Measurements from ENCODE around the gene STARD9.
"Not testable (repeated sequence)": the region's sequence is repeated elsewhere in the genome, so short reads cannot be mapped to it uniquely, and the experiment has no call there.

The STARD9 gene

DNA sequence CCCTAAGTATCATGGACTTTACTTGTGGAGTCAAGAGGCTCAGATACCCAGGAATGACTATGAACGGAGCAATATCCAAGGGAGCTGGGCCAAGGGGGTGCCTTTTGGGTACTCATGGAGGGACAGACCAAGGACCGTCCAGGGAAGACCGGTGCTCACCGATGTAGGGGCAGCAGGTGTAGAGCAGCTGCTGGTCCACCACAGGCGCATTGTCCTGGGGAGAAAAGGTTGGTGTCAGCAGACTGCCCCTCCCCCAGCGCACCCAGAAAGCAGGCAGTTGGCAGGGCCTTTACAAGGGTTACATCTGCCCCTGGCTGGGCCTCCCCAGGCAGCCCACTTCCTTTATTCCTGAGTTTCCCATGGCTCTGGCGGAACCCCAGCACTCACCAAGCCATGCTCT, 154.0 kb downstream of the STARD9 start:
- DNase-seq (ENCODE audit: low spot score): no peak

DNA sequence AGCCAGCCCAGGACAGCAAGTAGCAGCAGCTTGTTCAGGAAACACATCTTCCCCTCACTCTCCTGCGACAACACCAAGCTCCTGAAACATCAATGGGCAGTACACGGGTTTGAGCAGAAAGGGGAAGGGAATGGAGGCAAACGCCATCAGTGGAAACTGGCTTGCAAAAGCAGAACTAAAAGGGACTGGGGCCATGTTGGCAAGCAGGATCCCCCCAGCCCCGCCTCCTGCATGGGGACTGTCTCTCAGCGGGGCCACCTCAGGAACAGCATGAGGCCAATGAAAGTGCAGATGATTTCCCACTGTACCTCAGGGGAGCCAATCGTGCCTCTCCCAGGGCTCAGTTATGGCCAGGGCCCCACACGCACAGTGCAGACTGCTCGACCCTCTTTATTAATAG, 154.7 kb downstream of the STARD9 start:
- no peak for DNase-seq (ENCODE audit: low spot score)

DNA sequence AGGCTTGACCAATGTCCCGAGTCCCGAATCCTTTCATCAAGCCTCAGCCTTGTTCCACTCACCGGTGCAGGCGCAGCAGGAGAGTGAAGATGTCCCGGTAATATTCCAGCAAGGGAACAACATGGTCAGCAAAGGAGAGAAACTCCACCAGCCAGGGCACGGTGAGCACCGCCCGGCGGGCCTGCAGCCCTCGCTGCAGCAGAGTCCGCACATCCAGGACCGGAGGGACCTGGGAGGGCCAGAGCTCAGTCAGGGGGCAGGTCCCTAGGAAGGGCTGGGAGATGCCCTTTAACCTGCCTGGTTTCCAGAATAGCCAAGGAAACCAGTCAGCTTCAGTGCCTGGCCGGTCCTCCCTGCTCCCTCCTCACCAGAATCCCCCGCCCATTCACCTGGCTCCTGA, 155.1 kb downstream of the STARD9 start:
- DNase-seq (ENCODE audit: low spot score): no peak

DNA sequence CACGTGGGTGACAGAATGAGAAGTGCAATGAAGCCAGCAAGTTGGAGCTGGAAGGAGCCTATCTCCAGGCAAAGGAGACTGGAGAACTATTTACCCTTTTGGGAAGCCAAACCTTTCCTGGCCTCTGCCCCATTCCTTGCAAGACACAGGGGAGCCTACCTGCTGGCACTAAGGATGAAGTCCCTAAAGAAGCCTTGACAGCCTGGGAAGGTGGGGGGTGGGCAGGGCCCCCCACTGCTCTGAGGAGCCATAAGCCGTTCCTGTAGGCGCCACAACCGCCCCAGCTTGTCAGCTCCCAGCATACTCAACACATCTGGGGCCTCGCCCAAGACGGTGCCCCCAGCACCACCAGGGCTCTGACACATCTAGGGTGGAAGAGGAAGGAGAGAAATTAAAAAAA, 156.1 kb downstream of the STARD9 start:
- DNase-seq (ENCODE audit: low spot score): no peak

DNA sequence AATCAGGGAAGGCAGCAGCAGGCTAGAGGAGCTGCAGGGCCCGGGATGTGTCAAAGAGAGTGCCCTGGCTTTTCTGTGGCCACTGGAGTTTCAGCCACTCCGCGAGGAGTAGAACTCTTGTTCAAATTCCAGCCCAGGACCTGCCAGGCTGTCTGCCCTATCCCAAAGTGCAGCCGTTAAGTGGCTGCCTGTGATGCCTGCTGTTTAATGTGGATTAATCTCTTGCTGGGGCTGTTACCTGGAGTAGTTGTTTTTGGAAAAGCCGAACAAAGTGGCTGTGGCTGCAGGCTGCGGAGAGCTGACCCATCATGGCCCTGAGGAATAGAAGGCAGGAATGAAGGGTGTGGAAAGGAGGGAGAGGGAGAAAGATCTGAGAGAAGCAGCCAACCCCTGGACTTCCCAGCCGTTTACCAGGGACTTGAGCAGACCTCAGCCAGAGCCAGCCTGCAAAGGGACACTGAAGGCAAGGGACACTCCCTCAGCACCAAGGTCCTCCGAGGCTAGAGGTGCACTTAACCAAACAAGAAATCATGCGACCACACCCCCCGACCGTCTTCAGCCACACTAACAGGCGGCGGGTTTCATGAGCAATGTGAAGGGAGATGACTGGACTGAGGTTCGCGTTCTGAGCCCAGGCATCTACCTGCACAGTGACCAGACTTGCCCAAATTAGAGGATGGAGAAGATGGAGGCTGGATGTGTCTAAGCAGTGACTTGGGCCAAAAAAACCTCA, 156.9 kb downstream of the STARD9 start:
- DNase-seq (ENCODE audit: low spot score): no peak

DNA sequence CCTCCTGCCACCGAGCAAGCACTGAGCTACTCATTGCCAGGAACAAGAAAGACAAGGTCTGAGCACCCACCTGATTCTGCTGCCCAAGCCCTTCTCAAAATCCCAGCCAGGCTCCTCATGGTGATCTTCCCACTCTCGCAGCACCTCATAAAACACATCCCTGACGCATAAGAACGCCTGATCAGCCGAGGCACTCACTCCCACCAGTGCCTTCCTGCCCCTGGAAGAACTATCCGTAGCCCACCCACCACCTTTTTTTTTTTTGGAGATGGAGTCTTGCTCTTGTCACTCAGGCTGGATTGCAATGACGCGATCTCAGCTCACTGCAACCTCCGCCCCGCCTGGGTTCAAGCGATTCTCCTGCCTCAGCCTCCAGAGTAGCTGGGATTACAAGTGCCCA, 157.6 kb downstream of the STARD9 start:
- DNase-seq (ENCODE audit: low spot score): no peak

DNA sequence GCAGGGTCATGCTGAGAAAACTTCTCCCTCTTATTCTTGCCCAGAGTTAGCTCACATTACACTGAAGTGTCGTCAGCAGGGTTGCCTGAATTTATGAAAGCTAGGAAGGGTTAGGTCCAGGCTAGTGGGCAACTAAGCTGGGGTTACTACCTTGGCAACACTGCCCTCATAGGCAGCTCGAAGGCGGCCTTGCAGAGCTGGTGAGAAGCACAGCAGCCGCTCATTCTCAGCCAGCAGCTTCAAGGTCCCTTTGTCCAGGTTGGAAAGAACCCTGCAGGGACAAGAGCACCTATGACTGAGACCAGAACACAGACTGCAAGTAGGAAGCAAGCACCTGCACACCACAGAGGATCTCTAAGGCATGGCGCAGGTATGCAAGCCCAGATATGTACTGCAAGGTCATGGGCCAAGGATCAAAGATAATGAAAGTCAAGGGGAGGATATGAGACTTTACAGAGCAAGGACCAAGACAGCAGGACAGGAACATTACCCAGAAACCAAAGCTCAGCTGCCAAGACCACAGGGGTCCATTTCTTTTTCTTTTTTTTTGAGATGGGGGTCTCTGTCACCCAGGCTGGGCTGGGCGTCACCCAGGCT, 158.8 kb downstream of the STARD9 start:
- no peak for DNase-seq (ENCODE audit: low spot score)

DNA sequence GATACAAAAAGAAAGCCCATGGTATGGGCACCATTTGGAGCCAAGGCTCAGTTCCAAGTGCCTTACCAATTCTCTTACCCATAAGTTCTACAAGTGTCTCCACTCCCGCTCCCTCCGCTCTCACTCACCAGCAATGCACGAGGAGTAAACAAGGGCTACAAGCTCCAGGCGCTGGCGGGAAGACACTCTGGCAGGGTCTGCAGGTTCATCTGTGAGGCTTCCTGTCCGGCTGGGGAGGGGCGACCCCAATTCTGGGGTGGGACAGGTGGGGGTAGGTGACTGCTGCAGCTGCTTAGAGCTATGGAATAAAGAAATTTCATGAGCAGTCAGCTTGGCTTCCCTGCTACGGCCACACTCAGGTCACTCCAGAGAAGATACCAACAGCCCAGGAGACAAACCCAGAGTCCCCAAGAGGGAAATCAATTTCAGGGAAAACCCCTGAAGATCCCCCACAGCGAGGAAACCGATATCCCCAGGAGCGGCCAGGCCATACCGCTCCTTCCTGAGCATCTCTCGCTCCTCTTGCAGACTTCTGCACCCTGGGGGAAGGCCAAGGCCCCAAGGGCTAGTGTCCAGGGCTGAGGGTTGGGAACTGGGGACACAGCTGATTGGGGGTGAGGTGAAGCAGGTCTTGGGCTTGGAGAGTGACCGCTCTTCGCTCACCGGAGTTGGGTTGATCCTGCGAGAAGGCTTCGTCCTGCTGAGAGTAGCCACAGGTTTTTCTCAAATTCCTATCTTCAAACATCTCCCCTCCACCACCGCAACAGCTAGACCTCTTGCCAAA, 160.2 kb downstream of the STARD9 start:
- no peak for DNase-seq (ENCODE audit: low spot score)

DNA sequence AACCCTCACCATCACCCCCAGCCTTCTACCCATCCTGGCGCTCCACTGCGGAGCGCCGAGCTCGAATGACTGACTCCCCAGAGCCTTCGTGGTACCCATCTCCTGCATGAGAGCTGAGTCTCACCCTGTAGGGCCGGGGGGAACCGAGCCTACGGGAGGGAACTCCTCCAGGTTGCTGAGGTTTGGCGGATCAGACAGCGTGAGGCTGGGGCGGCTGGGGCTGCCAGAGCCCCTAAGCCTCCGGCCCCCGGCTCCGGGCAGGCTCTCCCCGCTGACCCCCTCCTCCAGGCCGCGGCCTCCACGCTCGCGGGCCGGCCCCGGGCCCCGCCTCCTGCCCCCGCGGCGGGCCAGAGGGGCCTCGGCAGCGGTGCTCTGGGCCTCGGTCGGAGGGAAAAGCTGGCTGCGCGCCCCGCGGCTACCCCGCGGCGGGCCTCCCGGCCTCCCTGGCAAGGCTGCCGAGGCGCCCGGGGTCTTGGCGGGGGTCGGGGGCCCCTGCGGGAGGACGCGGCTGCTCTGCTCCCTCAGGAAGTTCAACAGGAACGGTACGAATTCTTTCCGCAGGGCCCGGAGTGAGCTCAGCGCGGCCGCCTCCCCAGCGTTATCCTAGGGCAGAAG, 160.9 kb downstream of the STARD9 start:
- DNase-seq (ENCODE audit: low spot score): no peak

DNA sequence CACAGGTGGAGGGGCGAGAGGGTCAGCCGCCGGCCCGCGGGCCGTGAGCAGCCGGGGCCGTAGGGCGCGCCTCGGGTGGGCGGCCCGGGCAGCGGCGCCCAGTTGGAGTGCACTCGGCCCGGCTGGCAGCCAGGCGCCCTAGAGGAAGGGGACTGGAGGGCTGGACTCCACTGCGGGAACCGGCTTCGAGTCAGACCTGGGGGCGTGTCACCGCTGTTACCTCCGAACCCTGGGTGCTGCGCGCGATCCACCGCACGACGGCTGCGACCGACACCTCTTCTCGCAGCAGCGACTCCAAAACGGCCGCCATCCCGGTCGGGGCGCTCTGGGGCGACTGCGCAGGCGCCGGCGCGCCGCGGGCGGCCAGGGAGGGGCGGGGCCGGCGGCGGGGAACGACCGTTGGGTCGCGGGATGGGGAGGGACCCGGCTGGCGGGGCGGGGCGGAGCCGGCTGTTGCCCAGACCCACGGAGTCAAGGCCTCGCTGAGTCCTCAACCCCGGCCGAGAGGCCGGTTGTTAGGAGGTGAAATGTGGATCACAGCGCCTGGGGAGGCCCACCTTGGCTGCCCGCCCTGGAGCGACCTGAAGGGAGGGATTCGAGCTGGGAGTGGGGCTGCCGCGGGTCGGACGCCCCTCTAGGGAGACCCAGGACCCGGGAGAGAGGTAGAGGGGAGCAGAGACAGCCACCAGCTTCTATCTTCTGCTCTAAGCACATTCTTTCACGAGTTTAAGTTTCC, 161.6 kb downstream of the STARD9 start, which contains the start of gene CDAN1:
Gene CDAN1, minus strand, starts transcription at position 336 of the 736 bp plus-strand sequence. Its CDS starts 26 bp downstream, at position 310.
- DNase-seq (ENCODE audit: low spot score): peak; percentile 93

DNA sequence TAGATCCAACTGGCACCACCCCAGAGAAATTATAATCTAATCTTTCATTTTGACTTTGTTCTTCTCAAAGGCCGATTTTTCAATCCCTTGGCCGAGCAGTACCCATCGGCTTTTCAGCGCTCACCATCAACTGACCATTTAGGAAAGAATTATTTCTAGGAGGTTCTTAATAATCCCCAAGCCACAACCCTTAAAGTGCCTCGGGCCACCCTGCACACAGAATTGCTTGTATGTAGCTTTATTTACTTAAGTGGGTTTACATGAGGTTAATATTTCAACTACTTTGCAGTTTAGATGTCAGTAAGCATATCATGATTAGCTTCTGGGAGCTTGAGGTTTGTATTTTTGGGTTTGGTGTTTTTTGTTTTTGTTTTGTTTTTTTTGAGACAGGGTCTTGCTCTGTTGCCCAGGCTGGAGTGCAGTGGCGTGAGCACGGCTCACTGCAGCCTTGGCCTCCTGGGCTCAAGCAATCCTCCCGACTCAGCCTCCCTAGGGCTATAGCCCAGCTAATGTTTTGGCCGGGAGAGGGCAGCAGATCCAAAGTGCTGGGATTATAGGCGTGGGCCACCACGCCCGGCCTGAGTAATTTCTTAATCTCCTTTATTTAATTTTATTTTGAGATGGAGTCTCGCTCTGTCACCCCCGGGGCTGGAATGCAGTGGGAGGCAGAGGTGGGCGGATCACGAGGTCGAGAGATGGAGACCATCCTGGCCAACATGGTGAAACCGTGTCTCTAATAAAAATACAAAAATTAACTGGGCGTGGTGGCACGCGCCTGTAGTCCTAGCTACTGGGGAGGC, 162.3 kb downstream of the STARD9 start:
- no peak for DNase-seq (ENCODE audit: low spot score)

DNA sequence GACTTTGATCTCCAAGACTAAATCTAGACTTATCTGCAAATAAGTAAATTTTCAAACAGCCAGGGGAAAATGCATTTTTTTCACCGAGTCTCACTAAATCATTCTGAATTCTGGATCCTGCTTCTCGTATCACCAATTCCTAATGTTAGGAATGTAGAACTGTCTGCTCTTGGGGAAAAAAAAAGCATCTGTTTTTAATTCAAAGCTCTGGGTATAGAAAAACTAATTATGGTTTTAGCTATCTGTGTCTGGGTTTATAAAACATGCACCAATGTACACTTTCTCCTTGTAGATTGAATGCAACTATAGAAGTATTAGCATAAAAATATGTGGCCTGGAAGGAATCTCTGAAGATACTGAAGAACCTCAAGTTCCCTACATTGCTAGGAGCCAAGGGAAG, 166.3 kb downstream of the STARD9 start:
- DNase-seq (ENCODE audit: low spot score): no peak

DNA sequence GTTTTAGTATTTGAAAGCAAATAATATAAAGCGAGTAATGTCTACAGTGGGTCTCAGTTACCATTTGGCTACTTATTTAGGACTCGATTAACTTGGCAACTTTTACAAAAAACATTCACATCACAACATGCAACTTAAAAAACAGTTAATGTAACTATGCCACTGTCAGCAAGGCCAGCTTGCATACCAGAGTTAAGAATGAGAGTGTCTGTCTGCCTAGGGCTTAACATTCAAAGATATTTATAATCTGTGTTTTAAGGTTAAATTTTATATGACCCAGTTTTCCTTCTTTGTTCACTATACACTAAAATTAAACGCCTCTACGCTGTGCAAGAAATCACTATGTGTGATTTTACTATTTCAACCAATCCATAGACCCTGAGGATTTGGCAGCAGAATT, 166.7 kb downstream of the STARD9 start:
- DNase-seq (ENCODE audit: low spot score): no peak

DNA sequence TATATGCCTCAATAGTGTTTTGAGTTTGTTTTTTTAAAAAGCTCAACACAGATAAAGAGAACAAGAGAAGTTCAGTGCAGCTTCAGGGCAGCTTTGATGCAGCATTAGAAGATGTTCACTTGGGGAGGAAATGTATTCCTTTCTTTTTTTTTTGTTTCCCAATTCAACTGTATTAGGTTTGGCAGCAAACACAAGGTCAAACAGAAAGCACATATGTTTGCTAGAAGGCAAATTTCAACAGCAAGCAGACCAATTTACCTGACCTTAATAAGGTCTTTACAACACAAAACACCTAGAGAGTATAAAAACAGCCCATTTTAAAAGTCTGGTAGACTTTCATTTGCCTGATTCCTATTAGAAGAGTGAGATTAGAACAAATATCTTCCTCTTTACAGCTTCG, 168.8 kb downstream of the STARD9 start:
- no peak for DNase-seq (ENCODE audit: low spot score)

DNA sequence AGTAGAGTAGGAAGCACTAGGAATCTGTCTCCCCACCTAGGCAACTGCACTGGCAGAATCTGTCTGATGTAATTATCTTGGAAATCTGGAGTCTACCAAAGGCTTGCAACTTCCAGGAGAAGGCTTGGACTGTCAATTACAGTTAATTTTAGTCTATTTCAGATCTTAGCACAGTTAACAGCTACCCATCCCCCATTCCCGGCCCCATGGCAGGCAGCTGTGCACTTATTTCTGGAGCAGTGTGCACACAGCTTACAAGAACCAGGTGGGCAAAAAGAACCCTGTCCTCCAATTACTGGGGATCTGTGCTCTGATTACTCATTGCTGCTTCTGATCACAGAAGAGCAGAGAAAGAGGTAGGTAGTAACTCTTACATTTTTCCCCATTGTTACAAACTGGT, 173.9 kb downstream of the STARD9 start:
- no peak for DNase-seq (ENCODE audit: low spot score)

DNA sequence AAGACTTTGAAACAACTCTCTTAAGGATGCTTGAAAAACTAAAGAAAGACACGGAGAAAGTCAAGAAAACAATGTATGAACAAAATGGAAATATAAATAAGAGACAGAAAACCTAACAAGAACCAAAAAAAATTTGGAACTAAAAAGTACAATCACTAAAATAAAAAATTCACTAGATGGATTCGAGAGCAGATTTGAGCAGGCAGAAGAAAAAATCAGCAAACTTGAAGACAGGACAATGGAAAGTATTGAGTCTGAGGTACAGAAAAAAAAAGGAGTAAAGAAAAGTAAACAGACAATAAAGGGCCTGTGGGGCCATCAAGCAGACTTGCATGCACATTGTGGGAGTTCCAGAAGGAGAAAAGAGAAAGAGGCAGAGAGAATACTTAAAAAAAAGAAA, 174.9 kb downstream of the STARD9 start:
- DNase-seq (ENCODE audit: low spot score): no peak

DNA sequence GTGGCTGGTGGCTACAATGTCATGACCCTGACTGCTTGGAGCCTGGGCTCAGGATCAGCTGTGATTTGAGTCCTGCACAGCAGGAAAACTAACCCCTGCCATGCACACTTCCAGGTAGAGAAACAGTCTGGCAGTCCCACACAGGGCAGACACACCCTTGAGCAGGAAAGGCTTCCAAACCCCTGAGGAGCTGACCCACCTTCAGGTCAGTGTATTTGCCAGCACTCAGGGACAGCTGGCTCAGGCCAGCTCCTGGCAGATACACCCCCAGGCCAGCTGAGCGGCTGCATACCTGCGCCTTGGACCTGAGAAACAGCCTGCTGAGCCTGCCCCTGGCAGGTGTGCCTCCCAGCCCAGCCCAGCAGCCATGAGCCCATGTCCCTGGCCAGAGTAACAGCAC, 183.7 kb downstream of the STARD9 start:
- no peak for DNase-seq (ENCODE audit: low spot score)

DNA sequence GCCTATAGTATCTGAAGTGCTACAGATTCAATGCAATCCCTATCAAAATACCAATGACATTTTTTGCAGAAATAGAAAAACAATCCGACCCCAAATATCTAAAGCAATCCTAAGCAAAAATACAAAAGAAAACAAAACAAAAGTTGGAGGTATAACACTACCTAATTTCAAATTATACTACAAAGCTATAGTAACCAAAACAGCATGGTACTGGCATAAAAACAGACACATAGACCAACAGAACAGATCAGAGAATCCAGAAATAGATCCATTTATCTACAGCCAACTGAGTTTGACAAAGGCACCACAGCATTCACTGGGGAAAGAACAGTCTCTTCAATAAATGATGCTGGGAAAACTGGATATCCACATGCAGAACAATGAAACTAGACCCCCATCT, 185.4 kb downstream of the STARD9 start:
- DNase-seq (ENCODE audit: low spot score): no peak

DNA sequence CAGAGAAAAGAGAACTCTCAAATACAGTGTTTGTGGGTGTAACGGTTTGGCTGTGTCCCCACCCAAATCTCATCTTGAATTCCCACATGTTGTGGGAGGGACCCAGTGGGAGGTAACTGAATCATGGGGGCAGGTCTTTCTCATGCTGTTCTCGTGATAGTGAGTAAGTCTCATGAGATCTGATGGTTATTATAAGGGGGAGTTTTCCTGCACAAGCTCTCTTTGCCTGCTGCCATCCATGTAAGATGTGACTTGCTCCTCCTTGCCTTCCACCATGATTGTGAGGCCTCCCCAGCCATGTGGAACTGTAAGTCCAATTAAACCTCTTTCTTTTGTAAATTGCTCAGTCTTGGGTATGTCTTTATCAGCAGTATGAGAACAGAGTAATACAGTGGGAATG, 186.4 kb downstream of the STARD9 start:
- DNase-seq (ENCODE audit: low spot score): not testable (repeated sequence)

DNA sequence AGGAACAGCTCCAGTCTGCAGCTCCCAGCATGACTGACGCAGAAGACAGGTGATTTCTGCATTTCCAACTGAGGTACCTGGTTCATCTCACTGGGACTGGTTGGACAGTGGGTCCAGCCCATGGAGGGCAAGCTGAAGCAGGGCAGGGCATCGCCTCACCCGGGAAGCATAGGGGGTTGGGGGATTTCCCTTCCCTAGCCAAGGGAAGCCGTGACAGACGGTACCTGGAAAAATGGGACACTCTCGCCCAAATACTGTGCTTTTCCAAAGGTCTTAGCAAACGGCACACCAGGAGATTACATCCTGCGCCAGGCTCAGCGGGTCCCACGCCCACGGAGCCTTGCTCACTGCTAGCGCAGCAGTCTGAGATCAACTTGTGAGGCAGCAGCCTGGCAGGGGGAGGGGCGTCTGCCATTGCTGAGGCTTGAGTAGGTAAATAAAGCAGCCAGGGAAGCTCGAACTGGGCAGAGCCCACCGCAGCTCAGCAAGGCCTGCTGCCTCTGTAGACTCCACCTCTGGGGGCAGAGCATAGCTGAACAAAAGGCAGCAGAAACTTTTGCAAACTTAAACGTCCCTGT, 188.8 kb downstream of the STARD9 start:
- not testable (repeated sequence) for DNase-seq (ENCODE audit: low spot score)

DNA sequence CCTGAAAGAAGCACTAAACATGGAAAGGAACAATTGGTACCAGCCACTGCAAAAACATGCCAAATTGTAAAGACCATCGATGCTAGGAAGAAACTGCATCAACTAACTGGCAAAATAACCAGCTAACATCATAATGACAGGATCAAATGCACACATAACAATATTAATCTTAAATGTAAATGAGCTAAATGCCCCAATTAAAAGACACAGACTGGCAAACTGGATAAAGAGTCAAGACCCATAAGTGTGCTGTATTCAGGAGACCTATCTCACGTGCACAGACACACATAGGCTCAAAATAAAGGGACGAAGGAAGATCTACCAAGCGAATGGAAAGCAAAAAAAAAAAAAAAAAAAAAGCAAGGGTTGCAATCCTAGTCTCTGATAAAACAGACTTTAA, 190.7 kb downstream of the STARD9 start:
- not testable (repeated sequence) for DNase-seq (ENCODE audit: low spot score)

Data from CD4-positive, alpha-beta T cell treated with Interleukin-15 for 4 hours (primary cell).